Activated T-cell treated with anti-CD3 and anti-CD28 coated beads, Interleukin-2, amount 50 U/mL, for 1 hour (primary cell): Measurements from ENCODE around the gene LRMDA.

ENCODE experiments used
- DNase-seq: peaks from one replicate; pipeline ENCODE4 v3.0.0-alpha.2; 2020

Gene LRMDA

GRCh38 chr10:76197293-76197692 is 765.9 kb downstream of the LRMDA start:
- DNase-seq: no peak

- no peak for DNase-seq
These were observed 767.0 kb downstream of the LRMDA start for GRCh38 chr10:76198287-76199035.

GRCh38 chr10:76201962-76202361 is 770.5 kb downstream of the LRMDA start:
- no peak for DNase-seq

GRCh38 chr10:76202777-76203176 is 771.4 kb downstream of the LRMDA start:
- no peak for DNase-seq

GRCh38 chr10:76205361-76205760 is 773.9 kb downstream of the LRMDA start:
- DNase-seq: no peak

- no peak for DNase-seq
These were observed 775.5 kb downstream of the LRMDA start for GRCh38 chr10:76206797-76207352.

GRCh38 chr10:76209135-76209534 is 777.7 kb downstream of the LRMDA start:
- no peak for DNase-seq

- DNase-seq: no peak
These were observed 778.8 kb downstream of the LRMDA start for GRCh38 chr10:76210211-76210610.

GRCh38 chr10:76211691-76212090 is 780.3 kb downstream of the LRMDA start:
- DNase-seq: no peak

GRCh38 chr10:76213876-76214275 is 782.5 kb downstream of the LRMDA start:
- DNase-seq: no peak

- no peak for DNase-seq
These were observed 786.6 kb downstream of the LRMDA start for GRCh38 chr10:76218035-76218434.

GRCh38 chr10:76229341-76229740 is 797.9 kb downstream of the LRMDA start:
- no peak for DNase-seq

- no peak for DNase-seq
These were observed 799.5 kb downstream of the LRMDA start for GRCh38 chr10:76230921-76231285.

GRCh38 chr10:76231286-76231934 is 800.0 kb downstream of the LRMDA start:
- no peak for DNase-seq

GRCh38 chr10:76234499-76235226 is 803.2 kb downstream of the LRMDA start:
- DNase-seq: no peak

GRCh38 chr10:76236356-76236755 is 804.9 kb downstream of the LRMDA start:
- no peak for DNase-seq

GRCh38 chr10:76242956-76243355 is 811.5 kb downstream of the LRMDA start:
- DNase-seq: no peak

GRCh38 chr10:76244061-76244686 is 812.8 kb downstream of the LRMDA start:
- no peak for DNase-seq

GRCh38 chr10:76245951-76246495 is 814.6 kb downstream of the LRMDA start:
- no peak for DNase-seq

- no peak for DNase-seq
These were observed 817.3 kb downstream of the LRMDA start for GRCh38 chr10:76248649-76249200.

GRCh38 chr10:76251841-76252671 is 820.6 kb downstream of the LRMDA start:
- no peak for DNase-seq

GRCh38 chr10:76252733-76253132 is 821.3 kb downstream of the LRMDA start:
- no peak for DNase-seq
